ENCODE results near the gene MEGF11. TPM values are rescaled to one million over a fixed set of nuclear protein-coding genes. Genes with fewer than 3 reads are reported as not detected.
A peak's percentile ranks its signal among the peaks of the same experiment; 100 is the strongest.
"Not testable (repeated sequence)": the region's sequence is repeated elsewhere in the genome, so short reads cannot be mapped to it uniquely, and the experiment has no call there.

Gene MEGF11
- total RNA-seq, 1 donor from 2014 or later = 0.77 TPM

GRCh38 chr15:65980824-65981456 is 272.6 kb downstream of the MEGF11 start:
- H3K27ac Mint-ChIP-seq (ENCODE audit: unreplicated experiment) = no peak overlapping the region
- no peak overlapping the region for H3K4me3 Mint-ChIP-seq (ENCODE audit: unreplicated experiment)
- H3K36me3 Mint-ChIP-seq (ENCODE audit: low read depth, unreplicated experiment) = no peaks in the 10 kb centered on the region
- no peaks in the 10 kb centered on the region for H3K9me3 Mint-ChIP-seq (ENCODE audit: unreplicated experiment)
- peaks cover 10% of the 10 kb centered on the region for H3K4me1 Mint-ChIP-seq (ENCODE audit: unreplicated experiment)
- peaks cover 6% of the 10 kb centered on the region for H3K27me3 Mint-ChIP-seq (ENCODE audit: unreplicated experiment)
- peak; percentile 86 for TF ChIP-seq CTCF (IDR thresholded peaks at IDR 0.05; ENCODE audit: unreplicated experiment)
- peak; percentile 73 for DNase-seq (ENCODE audit: low spot score)

GRCh38 chr15:65979837-65980236 is 273.7 kb downstream of the MEGF11 start:
- Mint-ChIP-seq H3K4me3 (ENCODE audit: unreplicated experiment) (no peak overlapping the region), H3K4me1 (ENCODE audit: unreplicated experiment) (peaks cover 10% of the 10 kb centered on the region), H3K27me3 (ENCODE audit: unreplicated experiment) (peaks cover 10% of the 10 kb centered on the region), H3K9me3 (ENCODE audit: unreplicated experiment) (no peaks in the 10 kb centered on the region), H3K36me3 (ENCODE audit: low read depth, unreplicated experiment) (no peaks in the 10 kb centered on the region), H3K27ac (ENCODE audit: unreplicated experiment) (no peak overlapping the region)
- no peak for DNase-seq (ENCODE audit: low spot score)
- no peak for TF ChIP-seq CTCF (IDR thresholded peaks at IDR 0.05; ENCODE audit: unreplicated experiment)

- Mint-ChIP-seq H3K4me3 (ENCODE audit: unreplicated experiment) (no peak overlapping the region), H3K4me1 (ENCODE audit: unreplicated experiment) (peaks cover 10% of the 10 kb centered on the region), H3K36me3 (ENCODE audit: low read depth, unreplicated experiment) (no peaks in the 10 kb centered on the region), H3K9me3 (ENCODE audit: unreplicated experiment) (no peaks in the 10 kb centered on the region), H3K27ac (ENCODE audit: unreplicated experiment) (no peak overlapping the region), H3K27me3 (ENCODE audit: unreplicated experiment) (peaks cover 10% of the 10 kb centered on the region)
- no peak for DNase-seq (ENCODE audit: low spot score)
- TF ChIP-seq CTCF (IDR thresholded peaks at IDR 0.05; ENCODE audit: unreplicated experiment) = no peak
Measured at GRCh38 chr15:65979316-65979715, 274.2 kb downstream of the MEGF11 start.

GRCh38 chr15:65978110-65978509 is 275.4 kb downstream of the MEGF11 start:
- no peaks in the 10 kb centered on the region for H3K9me3 Mint-ChIP-seq (ENCODE audit: unreplicated experiment)
- H3K36me3 Mint-ChIP-seq (ENCODE audit: low read depth, unreplicated experiment) = no peaks in the 10 kb centered on the region
- DNase-seq (ENCODE audit: low spot score) = no peak
- TF ChIP-seq CTCF (IDR thresholded peaks at IDR 0.05; ENCODE audit: unreplicated experiment) = no peak
- H3K27me3 Mint-ChIP-seq (ENCODE audit: unreplicated experiment) = peaks cover 10% of the 10 kb centered on the region
- no peak overlapping the region for H3K27ac Mint-ChIP-seq (ENCODE audit: unreplicated experiment)
- peaks cover 7% of the 10 kb centered on the region for H3K4me1 Mint-ChIP-seq (ENCODE audit: unreplicated experiment)
- H3K4me3 Mint-ChIP-seq (ENCODE audit: unreplicated experiment) = no peak overlapping the region

- H3K27ac Mint-ChIP-seq (ENCODE audit: unreplicated experiment); H3K9me3 Mint-ChIP-seq (ENCODE audit: unreplicated experiment); DNase-seq (ENCODE audit: low spot score); H3K27me3 Mint-ChIP-seq (ENCODE audit: unreplicated experiment); H3K4me1 Mint-ChIP-seq (ENCODE audit: unreplicated experiment); H3K4me3 Mint-ChIP-seq (ENCODE audit: unreplicated experiment); H3K36me3 Mint-ChIP-seq (ENCODE audit: low read depth, unreplicated experiment): not testable (repeated sequence)
Measured at GRCh38 chr15:65976196-65976595, 277.4 kb downstream of the MEGF11 start.
